Fibroblast of skin of left quadriceps (primary cell): ENCODE measurements around the gene ZNF710.
A peak's percentile ranks its signal among the peaks of the same experiment; 100 is the strongest.
"Not testable (repeated sequence)": the region's sequence is repeated elsewhere in the genome, so short reads cannot be mapped to it uniquely, and the experiment has no call there.

Experiments
- DNase-seq, 2 experiments: peaks; one replicate each; pipeline ENCODE4 v3.0.0-alpha.2; 2013; ENCODE audit warnings: low read depth in 2 of 2

The ZNF710 gene

DNA sequence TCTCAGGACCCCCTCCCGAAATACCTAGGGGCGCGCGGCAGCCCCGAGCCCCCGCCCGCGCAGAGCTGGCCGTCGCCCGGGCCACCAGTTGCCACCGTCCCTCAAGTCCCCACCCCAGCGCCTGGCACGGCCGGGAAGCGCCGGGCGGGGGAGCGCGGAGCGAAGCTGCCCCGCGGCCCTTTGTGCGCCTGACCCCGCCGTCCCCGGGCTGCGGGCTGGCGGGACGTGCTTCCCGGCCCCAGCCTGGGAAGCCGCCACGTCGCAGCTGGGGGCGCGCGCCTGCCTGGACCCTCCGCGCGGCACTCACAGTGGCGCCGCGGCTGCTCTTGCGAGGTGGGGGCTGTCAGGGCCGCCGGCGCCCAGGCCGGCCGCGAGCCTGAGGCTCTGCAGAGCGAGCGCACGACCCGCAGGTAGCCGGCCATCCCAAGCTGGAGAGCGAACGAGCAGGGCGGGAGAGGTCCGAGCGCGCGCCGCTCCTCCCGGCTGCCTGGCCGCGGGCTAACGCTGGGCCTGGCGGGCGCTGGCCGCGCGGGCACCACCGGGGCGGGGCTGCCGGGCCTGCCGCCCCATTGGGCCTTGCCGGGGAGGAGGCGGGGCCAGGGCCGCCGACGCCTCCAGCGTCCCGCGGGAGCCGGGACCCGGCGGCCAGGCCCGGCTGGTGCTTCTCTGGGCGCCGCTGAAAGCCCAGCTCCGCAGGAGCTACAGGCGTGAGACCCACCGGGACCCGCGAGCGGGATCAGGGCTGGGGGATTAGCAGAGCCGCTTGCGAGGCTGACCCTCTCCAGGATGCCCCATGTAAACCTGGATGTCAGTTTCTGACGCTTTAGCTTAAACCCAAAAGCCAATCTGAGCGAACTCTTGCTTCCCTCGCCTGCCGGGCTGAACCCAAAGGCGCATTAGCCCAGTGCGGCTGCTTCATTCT lies 101.1 kb downstream of the ZNF710 start, which contains the start of gene IDH2:
Gene IDH2, minus strand, starts transcription at position 500 of the 922 bp plus-strand sequence. Its CDS starts 78 bp downstream, at position 422.
- DNase-seq, result peak; percentile 50 to 51

DNA sequence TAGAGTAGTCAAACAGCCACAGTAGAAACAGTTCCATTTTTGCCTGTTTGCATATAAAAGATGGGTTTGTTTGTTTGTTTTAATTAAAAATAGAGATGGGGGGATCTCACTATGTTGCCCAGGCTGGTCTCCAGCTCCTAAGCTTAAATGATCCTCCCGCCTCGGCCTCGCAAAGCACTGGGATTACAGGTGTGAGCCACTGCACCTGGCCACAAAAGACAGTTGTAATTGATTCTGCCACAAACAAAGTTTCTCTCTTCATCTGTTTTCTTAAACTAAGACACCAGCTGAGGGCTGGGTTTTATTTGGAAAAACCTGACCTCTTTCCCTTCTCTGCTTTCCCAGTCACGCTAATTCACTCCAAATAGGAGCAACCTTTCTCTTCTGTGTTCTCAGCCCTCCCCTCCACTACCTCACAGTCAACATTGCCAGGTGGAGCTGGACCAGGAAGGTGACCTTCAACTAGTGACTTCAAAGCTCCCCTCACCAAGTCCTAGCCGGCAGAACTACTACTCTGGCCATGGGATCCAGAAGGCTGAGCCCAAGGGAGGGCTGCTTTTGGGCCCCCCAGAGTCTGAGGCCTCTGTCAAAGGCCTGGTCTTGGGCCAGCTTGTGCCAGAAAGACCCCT lies 102.7 kb downstream of the ZNF710 start:
- no peak for DNase-seq

DNA sequence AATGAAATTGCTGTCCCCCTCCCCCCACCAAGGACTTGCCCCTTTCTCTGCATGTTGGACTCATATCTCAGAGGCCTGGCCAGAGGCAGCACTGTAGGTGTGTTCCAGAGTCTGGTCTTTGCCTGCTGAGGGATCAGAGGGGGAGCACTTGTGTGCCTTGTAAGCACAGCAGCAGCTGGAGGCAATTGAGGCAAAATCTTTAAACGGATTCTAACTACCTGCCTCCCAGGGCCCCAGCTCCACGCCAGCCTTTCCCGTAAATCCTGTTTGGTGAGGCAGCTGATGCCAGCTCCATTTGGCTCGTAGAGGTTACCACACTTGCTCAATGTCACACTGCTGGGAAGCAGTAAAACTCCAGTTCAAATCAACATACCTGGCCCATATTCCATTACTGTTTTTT lies 103.4 kb downstream of the ZNF710 start:
- no peak for DNase-seq

DNA sequence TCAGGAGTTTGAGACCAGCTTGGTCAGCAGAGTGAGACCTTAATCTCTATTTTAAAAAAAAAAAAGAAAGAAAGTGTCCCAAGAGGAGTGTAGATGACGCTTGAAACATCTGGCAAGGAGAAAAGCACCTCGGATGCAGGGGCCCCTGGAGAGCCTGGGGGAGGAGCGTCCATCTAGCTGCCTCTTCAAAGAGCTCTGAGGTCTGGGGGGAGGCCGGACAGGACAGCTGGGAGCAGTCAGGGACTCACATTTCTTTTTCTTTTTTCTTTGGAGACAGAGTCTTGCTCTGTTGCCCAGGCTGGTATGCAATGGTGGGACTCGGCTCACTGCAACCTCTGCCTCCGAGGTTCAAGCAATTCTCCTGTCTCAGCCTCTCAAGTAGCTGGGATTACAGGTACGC lies 104.4 kb downstream of the ZNF710 start:
- no peak for DNase-seq

DNA sequence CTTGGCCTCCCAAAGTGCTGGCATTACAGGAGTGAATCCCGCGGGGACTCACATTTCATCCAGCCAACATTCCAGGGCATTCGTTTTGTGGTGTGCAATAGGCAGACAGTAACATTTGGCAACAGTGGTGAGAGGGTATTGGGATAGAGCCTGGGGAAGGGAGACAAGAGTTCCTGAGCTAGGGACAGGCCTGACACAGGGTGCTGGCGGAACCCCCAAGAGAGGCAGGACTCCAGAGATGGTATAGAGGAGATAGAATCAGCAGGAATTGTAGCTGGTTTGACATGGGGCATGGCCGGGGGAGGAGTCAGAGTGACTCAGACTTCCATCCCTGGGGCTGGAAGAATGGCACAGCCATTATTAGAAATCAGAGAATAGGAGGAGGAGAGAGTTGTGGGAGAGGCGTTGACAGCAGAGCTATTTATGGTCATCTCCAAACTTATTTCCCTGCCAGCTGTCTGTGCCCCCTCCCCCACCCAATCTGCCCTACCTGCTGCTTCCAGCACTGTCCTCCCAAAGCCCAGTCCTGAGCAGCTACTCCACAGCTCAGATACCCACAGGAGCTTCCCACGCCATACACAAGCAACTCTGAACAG lies 105.5 kb downstream of the ZNF710 start:
- DNase-seq, result peak in 1 of 2 experiments; percentile 20

DNA sequence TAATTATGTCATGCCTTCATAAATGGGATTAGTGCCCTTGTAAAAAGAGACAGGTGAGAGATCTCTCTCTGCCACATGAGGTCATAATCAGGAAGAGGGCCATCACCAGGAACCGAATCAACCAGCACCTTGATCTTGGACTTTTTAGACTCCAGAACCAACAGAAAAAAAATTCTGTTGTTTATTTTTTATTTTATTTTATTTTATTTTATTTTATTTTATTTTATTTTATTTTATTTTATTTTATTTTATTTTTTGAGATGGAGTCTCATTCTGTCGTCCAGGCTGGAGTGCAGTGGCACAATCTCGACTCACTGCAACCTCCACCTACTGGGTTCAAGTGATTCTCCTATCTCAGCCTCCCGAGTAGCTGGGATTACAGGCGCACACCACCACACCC lies 106.9 kb downstream of the ZNF710 start:
- DNase-seq, result not testable (repeated sequence)

DNA sequence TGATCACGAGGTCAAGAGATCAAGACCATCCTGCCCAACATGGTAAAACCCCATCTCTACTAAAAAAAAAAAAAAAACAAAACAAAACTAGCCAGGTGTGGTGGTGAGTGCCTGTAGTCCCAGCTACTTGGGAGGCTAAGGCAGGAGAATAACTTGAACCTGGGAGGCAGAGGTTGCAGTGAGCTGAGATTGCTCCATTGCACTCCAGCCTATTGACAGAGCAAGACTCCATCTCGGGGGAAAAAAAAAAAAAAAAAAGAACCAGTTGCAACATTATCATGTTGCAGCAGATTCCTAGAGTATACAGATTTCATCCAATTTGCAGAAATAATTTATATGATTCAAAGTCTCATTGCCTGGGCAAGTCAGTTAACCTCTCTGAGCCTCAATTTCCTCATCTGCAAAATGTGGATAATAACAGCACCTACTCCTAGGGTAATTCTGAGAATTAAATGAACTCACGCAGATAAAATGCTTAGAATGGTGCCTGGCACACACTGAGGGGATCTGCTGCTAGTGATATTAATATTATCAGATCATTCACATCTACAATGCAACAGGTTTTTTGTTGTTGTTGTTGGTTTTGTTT lies 108.1 kb downstream of the ZNF710 start:
- DNase-seq, result not testable (repeated sequence)

DNA sequence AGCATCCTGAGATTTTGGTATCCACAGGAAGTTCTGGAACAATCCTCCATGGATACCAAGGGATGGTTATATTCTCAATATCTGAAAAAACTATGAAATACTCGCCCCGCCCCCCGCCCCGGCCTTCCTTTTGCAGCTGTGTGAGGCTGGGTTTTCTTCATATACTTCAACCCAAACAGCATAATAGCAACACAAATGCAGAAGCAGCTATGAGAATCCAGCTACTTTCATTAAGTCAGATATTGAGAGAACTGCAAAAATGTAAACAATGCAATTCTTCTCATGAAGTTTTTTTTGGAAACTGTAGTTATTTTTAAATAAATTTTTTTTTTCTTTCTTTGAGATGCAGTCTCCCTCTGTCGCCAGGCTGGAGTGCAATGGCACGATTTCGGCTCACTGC lies 112.0 kb downstream of the ZNF710 start:
- no peak for DNase-seq

DNA sequence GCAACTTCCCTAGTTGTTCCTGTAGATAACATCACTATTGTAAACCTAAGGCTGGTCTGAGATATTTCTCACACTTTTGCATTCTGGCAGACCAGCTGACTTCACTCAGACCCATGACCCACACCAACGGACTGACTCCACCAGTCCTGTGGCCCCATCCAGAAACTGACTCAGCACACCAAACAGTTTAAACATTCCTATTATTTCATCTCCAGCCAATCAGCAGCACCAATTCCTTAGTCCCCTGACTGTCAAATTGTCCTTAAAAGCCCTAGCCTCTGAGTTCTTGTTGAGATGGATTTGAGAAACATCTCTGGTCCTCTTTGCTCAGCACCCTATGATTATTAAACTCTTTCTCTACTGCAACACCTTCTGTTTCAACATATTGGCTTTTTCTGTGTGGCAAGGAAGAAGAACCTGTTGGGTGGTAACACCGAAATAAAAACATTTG lies 113.4 kb downstream of the ZNF710 start:
- no peak for DNase-seq

DNA sequence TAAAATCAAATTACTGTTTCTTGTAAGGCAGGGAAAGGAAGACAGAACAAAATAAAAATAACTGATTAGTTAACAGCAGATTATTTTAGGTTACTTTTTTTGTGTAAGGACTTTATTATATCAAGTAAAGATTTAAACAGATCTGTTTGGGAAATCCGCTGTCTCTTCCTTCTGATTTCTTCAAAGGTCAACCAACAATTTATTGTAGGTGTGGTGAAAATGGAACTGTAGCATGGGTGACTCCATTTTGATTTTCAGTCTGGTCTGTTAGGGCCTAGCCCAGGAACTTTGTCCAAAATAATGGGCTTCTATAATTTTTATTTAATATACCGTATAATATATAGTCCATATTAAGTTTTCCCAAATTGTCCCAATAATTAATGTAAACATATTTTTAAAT lies 114.7 kb downstream of the ZNF710 start:
- DNase-seq, result no peak

DNA sequence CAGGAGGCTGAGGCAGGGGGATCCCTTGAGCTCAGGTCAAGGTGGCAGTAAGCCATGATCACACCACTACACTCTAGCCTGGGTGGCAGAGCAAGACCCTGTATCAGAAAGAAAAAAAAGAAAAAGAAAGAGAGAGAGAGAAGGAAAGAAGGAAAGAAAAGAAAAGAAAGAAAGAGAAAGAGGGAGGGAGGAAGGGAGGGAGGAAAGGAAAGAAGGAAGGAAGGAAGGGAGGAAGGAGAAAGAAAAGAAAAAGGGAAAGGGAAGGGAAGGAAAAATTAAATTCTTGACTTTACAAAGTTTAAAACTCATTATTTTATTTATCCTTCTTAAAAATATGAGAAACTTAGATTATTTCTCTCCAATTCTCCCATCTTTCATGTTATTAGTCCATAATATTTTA lies 118.2 kb downstream of the ZNF710 start:
- no peak for DNase-seq

DNA sequence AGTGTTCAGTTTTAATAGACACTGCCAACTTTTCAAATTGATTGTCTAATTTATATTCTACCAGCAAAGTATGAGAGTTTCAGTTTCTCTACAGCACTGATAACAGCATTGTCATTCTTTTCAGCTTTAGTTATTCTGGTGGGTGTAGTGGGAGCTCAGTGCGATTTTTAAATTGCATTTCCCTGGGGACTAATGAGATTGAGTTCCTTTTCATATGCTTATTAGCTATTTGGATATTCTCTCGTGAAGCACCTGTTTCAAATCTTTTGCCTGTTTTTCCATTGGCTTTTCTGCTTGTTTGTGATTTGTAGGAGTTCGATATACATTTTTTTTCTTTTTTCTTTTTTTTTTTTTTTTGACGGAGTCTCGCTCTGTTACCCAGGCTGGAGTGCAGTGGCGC lies 120.0 kb downstream of the ZNF710 start:
- DNase-seq, result no peak

DNA sequence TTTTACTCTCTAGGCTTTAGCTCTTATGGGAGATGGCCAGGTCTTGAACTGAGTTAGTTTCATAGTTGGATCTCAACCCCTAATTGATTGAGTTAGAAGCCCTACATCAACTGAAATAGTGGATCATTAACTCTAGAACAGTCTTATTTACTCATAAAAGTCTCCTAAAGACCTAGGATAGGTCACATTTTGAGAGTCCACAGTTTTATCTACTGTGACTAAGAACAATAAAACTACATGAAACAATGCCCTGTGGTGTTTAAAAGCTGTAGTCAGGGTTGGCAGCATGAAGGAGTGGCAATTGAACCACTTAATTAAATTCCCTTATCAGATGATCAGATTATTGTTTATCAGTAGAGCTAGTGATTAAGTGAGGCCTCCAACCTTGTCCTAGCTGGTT lies 123.4 kb downstream of the ZNF710 start:
- no peak for DNase-seq

DNA sequence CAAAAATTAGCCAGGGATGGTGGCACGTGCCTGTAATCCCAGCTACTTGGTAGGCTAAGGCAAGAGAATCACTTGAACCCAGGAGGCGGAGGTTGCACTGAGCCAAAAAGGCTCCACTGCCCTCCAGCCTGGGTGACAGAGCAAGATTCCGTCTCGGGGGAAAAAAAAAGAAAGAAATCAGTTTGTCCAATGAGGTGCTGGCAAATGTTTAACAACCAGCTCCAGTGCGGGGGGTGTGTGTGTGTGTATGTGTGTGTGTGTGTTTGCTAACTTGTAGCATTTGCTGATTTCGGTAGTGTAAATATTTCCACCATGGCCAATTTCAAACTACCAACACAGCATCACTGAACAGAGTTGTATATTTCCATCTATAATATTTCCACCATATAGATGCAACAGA lies 124.9 kb downstream of the ZNF710 start:
- no peak for DNase-seq

DNA sequence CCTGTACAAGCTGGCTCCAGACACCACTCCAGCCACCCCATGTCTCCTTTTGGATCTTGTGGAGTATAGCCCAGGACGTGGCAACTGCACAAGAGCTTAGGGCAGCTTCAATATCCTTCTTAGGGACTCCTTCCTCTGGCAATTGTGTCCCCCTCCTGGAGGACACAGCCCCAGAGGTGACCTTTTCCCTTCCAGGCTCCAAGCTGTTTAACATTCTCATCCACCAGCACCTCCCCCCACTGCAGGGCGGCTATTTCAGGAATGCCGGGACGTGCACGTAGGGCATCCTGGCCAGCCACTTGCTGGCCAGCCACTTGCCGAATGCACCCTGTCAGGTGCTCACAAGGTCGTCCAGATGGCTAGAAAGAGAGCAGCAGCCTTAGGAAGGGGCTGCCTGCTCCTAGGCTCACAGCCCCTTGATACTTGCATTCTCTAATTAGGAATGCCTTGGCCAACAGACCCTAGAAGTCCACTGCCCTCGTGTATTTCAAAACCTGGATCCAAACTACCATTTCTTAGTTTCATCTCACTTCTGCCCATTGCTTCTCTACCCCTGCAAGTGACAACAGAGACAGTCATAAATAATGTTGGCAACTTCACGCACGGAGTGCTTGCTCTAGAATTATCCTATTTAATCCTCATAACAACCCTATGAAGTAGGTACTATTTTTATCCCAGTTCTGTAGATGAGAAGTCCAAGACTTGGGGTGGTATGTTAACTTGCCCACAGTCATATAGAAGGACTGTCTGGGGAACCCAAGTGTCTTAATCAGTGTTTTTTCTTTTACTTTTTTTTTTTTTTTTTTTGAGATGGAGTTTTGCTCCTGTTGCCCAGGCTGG lies 125.7 kb downstream of the ZNF710 start:
- no peak for DNase-seq

DNA sequence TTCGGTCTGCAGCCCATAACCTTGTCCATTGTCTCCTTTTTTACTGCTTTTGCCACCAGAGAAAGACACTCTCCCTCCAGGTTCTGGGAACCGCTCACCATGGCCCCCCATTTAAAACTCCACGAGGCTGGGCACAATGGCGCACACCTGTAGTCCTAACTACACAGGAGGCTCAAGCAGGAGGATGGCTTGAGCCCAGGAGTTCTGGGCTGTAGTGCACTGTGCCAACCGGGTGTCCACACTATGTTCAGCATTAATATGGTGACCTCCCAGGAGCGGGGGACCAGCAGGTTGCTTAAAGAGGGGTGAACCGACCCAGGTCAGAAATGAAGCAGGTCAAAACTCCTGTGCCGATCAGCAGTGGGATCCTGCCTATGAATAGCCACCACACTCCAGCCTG lies 129.2 kb downstream of the ZNF710 start:
- DNase-seq, result no peak
